ENCODE measurements around the gene KCNH3.
"Not testable (repeated sequence)": the region's sequence is repeated elsewhere in the genome, so short reads cannot be mapped to it uniquely, and the experiment has no call there.

KCNH3 gene, protein sequence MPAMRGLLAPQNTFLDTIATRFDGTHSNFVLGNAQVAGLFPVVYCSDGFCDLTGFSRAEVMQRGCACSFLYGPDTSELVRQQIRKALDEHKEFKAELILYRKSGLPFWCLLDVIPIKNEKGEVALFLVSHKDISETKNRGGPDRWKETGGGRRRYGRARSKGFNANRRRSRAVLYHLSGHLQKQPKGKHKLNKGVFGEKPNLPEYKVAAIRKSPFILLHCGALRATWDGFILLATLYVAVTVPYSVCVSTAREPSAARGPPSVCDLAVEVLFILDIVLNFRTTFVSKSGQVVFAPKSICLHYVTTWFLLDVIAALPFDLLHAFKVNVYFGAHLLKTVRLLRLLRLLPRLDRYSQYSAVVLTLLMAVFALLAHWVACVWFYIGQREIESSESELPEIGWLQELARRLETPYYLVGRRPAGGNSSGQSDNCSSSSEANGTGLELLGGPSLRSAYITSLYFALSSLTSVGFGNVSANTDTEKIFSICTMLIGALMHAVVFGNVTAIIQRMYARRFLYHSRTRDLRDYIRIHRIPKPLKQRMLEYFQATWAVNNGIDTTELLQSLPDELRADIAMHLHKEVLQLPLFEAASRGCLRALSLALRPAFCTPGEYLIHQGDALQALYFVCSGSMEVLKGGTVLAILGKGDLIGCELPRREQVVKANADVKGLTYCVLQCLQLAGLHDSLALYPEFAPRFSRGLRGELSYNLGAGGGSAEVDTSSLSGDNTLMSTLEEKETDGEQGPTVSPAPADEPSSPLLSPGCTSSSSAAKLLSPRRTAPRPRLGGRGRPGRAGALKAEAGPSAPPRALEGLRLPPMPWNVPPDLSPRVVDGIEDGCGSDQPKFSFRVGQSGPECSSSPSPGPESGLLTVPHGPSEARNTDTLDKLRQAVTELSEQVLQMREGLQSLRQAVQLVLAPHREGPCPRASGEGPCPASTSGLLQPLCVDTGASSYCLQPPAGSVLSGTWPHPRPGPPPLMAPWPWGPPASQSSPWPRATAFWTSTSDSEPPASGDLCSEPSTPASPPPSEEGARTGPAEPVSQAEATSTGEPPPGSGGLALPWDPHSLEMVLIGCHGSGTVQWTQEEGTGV

GRCh38 chr12:49538510-49539403, at the start of gene KCNH3:
TSS of gene KCNH3 (plus strand) at chr12:49539030. CDS start at chr12:49539417, 387 bp downstream.
- DNase-seq: peak; percentile 80 to 83

DNA sequence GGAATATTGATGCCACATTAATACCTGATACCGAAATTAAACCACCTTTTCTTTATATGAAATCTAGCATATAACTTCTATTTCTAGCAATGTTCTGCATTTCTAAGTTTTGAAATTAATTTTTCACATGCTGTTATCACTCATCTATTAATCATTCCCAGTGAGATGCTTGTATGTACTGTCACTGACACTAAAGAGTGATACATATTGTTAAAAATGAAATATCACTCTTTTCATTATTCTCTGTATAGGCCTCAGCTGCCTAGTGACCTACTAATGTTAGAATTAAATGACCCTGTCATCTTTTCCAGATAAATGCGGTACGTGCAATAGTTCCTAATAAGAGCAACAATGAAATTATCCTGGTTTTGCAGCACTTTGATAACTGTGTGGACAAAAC, 49.7 kb upstream of the KCNH3 start:
- DNase-seq: no peak

- DNase-seq: no peak
Observed at GRCh38 chr12:49489720-49490119, 49.1 kb upstream of the KCNH3 start.

DNA sequence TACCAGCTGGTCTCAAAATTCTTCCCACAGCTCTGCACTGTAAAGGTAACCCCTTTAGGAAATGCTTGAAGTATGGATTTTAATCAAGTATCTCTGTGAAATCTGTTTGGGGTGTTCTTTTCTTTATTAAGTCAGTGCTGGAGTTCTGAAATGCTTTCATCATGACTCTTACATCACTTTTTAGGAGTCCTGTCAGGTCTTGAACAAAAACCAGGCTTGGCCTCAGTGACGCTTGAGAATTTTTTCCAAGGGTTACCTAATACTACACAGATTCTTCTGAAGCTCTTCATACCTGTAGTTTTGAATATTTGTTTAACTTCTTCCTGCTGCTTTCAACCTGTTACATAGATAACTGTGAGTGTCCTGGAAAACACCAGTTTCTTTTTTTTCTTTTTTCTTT, 47.0 kb upstream of the KCNH3 start:
- DNase-seq: no peak

- DNase-seq: no peak
Observed at GRCh38 chr12:49493900-49494299, 44.9 kb upstream of the KCNH3 start.

- DNase-seq: no peak
Observed at GRCh38 chr12:49496417-49497360, 42.1 kb upstream of the KCNH3 start.

- no peak for DNase-seq
Observed at GRCh38 chr12:49501895-49502294, 36.9 kb upstream of the KCNH3 start.

DNA sequence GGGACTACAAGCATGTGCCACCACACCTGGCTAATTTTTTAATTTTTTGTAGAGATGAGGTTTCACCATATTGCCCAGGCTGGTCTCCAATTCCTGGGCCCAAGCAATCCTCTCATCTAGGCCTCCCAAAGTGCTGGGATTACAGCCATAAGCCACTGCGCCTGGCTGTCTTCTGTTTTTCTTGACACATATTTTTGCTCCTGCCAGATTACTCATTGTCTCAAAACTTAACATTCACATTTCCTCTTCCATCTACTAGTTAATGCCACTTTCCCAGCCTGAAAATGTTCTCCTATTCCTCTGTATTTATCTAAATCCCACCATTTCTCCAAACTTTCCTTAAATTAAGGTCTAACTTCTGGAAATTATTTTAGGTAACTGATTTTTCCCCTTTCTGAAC, 36.2 kb upstream of the KCNH3 start:
- no peak for DNase-seq

DNA sequence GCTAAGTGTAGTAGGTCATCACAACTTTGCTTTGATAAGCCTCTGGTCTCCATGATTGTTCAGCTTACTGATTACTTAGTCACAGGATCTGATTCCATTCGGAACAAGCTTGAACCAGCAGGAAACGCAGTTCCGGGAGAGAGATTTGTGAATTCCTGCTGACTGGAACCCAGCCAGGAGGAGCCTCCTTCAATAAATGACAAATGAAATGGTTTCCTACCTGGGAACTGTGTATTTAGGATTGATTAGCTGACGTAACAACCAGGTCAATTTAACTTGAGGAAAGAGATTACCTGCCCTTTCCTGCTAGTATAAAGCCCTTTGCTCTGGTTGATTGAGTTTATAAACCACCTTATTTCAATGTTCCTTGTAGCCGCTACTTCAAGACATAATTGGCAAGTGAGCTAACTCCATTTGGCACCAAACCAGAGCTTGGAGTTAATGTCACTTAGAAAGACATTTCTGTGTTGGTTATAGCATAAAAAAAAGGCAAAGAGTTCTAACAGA, 35.1 kb upstream of the KCNH3 start:
- no peak for DNase-seq

- DNase-seq: no peak
Observed at GRCh38 chr12:49505672-49506071, 33.2 kb upstream of the KCNH3 start.

- no peak for DNase-seq
Observed at GRCh38 chr12:49507139-49507538, 31.7 kb upstream of the KCNH3 start.

DNA sequence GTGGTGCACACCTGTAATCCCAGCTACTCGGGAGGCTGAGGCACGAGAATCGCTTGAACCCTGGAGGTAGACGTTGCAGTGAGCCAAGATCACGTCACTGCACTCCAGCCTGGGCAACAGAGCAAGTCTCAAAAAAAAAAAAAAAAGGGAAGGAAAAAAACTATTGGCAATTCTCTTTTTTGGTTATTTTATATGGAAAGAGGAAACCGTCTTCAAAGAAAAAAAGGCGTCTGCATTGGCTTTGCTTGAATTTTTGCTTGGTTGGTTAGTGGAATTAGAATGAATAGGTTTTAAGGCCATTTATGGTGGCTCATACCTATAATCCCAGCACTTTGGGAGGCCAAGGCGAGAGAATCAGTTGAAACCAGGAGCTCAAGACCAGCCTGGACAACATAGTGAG, 29.1 kb upstream of the KCNH3 start:
- DNase-seq: not testable (repeated sequence)

- DNase-seq: no peak
Observed at GRCh38 chr12:49511410-49511809, 27.4 kb upstream of the KCNH3 start.

DNA sequence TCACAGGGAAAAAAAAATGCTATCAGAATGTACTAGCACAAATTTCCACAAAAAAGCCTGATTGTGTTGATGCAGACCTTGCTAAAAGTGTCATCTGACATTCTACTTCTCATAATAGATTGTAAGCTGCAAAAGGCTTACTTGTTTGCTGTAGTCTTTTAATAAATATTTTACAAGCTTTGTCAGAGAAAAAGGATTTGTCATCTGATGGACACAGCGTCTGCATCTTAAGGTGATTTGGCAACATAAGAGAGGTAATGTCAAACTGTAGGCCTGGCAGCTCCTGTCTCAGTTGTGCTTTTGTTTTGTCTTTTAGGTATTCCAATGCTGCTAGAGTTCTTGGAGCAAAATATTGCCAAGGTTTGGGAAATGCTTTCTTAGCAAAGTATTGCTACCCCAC, 26.3 kb upstream of the KCNH3 start:
- DNase-seq: no peak

- DNase-seq: no peak
Observed at GRCh38 chr12:49515266-49515665, 23.6 kb upstream of the KCNH3 start.

GRCh38 chr12:49518914-49519573, 19.8 kb upstream of the KCNH3 start:
- no peak for DNase-seq

GRCh38 chr12:49519574-49519936, 19.3 kb upstream of the KCNH3 start:
- no peak for DNase-seq

DNA sequence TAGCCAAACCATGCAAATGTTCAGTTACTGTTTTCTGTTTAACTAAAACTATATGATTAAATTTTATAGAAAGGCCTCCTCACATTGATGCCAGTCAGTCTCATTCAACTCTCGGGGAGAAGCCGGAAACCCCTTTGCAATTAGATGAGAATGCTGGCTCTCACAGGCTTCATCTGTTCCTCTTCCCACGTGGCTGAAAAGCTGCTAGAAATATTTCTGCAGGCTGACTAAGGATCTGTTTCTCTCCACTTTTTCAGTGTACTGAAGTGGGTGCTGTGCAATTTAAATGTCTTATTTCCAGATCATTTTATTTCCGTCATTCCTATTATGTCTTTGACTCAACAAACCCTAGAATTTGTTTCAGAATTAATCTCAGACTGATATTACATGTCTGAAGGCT, 17.4 kb upstream of the KCNH3 start:
- no peak for DNase-seq

DNA sequence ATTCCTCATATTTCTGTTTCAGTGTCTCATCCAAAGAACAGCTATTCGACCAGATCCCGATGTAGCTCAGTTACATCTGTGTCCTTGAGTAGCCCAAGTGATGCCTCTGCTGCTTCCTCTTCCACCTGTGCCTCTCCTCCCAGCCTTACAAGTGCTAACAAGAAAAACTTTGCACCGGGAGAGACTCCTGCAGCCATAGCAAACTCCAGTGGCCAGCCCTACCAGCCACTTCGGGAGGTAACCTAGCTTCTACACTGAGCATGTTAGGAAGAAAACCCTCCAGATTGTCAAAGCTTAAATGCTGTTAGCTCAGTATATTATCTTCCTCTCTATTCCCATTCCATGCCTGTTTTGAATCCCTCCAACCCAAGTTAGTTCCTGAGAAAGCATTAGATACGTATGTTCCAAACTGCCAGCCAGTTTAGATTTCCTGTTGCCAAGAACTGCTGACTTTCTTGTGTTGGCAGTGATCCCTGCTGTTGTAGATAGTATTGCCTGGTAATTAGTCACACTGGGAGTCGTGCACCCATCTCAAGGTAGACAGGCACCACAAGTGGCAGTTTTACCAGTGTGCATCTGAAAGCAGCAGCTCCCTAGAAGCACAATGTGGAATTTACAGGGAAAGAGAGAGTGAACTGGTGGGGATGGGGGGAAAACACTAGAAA, 14.0 kb upstream of the KCNH3 start:
- DNase-seq: no peak

GRCh38 chr12:49525942-49526341, 12.9 kb upstream of the KCNH3 start:
- DNase-seq: no peak

All from activated T-cell treated with anti-CD3 and anti-CD28 coated beads, Interleukin-2, amount 50 U/mL, for 48 hours (primary cell).